Measurements from ENCODE around the gene PTPN4. TPM values are rescaled to one million over a fixed set of nuclear protein-coding genes. Genes with fewer than 3 reads are reported as not detected.

Gene PTPN4
- total and polyA plus RNA-seq, 2 donors (not counting 1 experiment from before 2014, with no cell fraction given), result 5.3 to 22.3 TPM

DNA sequence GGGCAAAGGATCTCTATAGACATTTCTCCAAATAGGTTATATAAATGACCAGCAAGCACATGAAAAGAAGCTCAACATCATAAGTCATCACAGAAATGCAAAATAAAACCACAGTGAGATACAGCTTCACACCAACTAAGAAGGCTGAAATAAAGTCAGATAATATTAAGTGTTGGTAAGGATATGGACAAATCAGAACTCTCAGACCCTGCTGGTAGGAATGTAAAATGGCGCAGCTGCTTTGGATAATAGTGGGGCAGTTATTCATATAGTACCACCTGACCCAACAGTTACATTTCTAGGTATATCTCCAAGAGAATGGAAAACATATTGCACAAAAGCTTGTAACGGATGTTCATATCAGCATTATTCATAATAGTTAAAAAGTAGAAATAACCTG lies 267.2 kb downstream of the PTPN4 start:
- Histone ChIP-seq H3K4me3 (replicated peaks in 1 of 4; ENCODE audit: control extremely low read depth in 1 of 4, insufficient read depth in 1 of 4, low read depth in 3 of 4, low read length in 4 of 4) (no peak overlapping the region), H3K27ac (ENCODE audit: insufficient read depth, low read length) (no peak overlapping the region), H3K9ac (ENCODE audit: insufficient read depth, low read length) (no peak overlapping the region), H3K79me2 (ENCODE audit: control insufficient read depth, insufficient read depth, low read length) (no peaks in the 10 kb centered on the region), H2AFZ (ENCODE audit: low read length) (no peak overlapping the region), H3K27me3 (ENCODE audit: control insufficient read depth, insufficient read depth, low read length) (no peaks in the 10 kb centered on the region), H3K9me3 (ENCODE audit: control insufficient read depth, insufficient read depth, low read depth, low read length) (no peaks in the 10 kb centered on the region), H3K4me2 (ENCODE audit: extremely low read depth, insufficient read depth, low read length) (no peak overlapping the region), H3K4me1 (ENCODE audit: control insufficient read depth, extremely low read depth, insufficient read depth, low read length) (no peaks in the 10 kb centered on the region), H4K20me1 (ENCODE audit: control insufficient read depth, extremely low read depth, insufficient read depth, low read length) (no peaks in the 10 kb centered on the region), H3K36me3 (ENCODE audit: control insufficient read depth, insufficient read depth, low read length) (no peaks in the 10 kb centered on the region)
- no peak for DNase-seq (ENCODE audit: low read depth in 2 of 2)
- no peak for TF ChIP-seq EZH2 (IDR thresholded peaks at IDR 0.05; ENCODE audit: low read length, missing control alignments)
- peak; percentile 12 to 41 for TF ChIP-seq CTCF (conservative IDR thresholded peaks at IDR 0.05 in 1 of 2, IDR thresholded peaks at IDR 0.05 in 1 of 2; ENCODE audit: low read depth in 1 of 2, low read length in 2 of 2)

- Histone ChIP-seq H3K27ac (ENCODE audit: insufficient read depth, low read length) (no peak overlapping the region), H2AFZ (ENCODE audit: low read length) (no peak overlapping the region), H4K20me1 (ENCODE audit: control insufficient read depth, extremely low read depth, insufficient read depth, low read length) (no peaks in the 10 kb centered on the region), H3K4me3 (replicated peaks in 1 of 4; ENCODE audit: control extremely low read depth in 1 of 4, insufficient read depth in 1 of 4, low read depth in 3 of 4, low read length in 4 of 4) (no peak overlapping the region), H3K9ac (ENCODE audit: insufficient read depth, low read length) (no peak overlapping the region), H3K36me3 (ENCODE audit: control insufficient read depth, insufficient read depth, low read length) (no peaks in the 10 kb centered on the region), H3K4me2 (ENCODE audit: extremely low read depth, insufficient read depth, low read length) (no peak overlapping the region), H3K79me2 (ENCODE audit: control insufficient read depth, insufficient read depth, low read length) (no peaks in the 10 kb centered on the region), H3K27me3 (ENCODE audit: control insufficient read depth, insufficient read depth, low read length) (no peaks in the 10 kb centered on the region), H3K4me1 (ENCODE audit: control insufficient read depth, extremely low read depth, insufficient read depth, low read length) (no peaks in the 10 kb centered on the region), H3K9me3 (ENCODE audit: control insufficient read depth, insufficient read depth, low read depth, low read length) (no peaks in the 10 kb centered on the region)
- DNase-seq (ENCODE audit: low read depth in 2 of 2), result no peak
- TF ChIP-seq EZH2 (IDR thresholded peaks at IDR 0.05; ENCODE audit: low read length, missing control alignments), result no peak
- TF ChIP-seq CTCF (conservative IDR thresholded peaks at IDR 0.05 in 1 of 2, IDR thresholded peaks at IDR 0.05 in 1 of 2; ENCODE audit: low read depth in 1 of 2, low read length in 2 of 2), result no peak
These were observed 269.1 kb downstream of the PTPN4 start for GRCh38 chr2:120028795-120029194.

GRCh38 chr2:120029672-120030640 lies 270.2 kb downstream of the PTPN4 start:
- H3K9me3 ChIP-seq (ENCODE audit: control insufficient read depth, insufficient read depth, low read depth, low read length), result no peaks in the 10 kb centered on the region
- no peak overlapping the region for H3K9ac ChIP-seq (ENCODE audit: insufficient read depth, low read length)
- no peaks in the 10 kb centered on the region for H3K4me1 ChIP-seq (ENCODE audit: control insufficient read depth, extremely low read depth, insufficient read depth, low read length)
- H2AFZ ChIP-seq (ENCODE audit: low read length), result no peak overlapping the region
- no peaks in the 10 kb centered on the region for H3K27me3 ChIP-seq (ENCODE audit: control insufficient read depth, insufficient read depth, low read length)
- H3K79me2 ChIP-seq (ENCODE audit: control insufficient read depth, insufficient read depth, low read length), result no peaks in the 10 kb centered on the region
- no peak overlapping the region for H3K27ac ChIP-seq (ENCODE audit: insufficient read depth, low read length)
- H3K4me3 ChIP-seq (replicated peaks in 1 of 4; ENCODE audit: control extremely low read depth in 1 of 4, insufficient read depth in 1 of 4, low read depth in 3 of 4, low read length in 4 of 4), result no peak overlapping the region
- H4K20me1 ChIP-seq (ENCODE audit: control insufficient read depth, extremely low read depth, insufficient read depth, low read length), result no peaks in the 10 kb centered on the region
- no peaks in the 10 kb centered on the region for H3K36me3 ChIP-seq (ENCODE audit: control insufficient read depth, insufficient read depth, low read length)
- no peak for DNase-seq (ENCODE audit: low read depth in 2 of 2)
- no peak overlapping the region for H3K4me2 ChIP-seq (ENCODE audit: extremely low read depth, insufficient read depth, low read length)
- no peak for TF ChIP-seq EZH2 (IDR thresholded peaks at IDR 0.05; ENCODE audit: low read length, missing control alignments)
- TF ChIP-seq CTCF (conservative IDR thresholded peaks at IDR 0.05 in 1 of 2, IDR thresholded peaks at IDR 0.05 in 1 of 2; ENCODE audit: low read depth in 1 of 2, low read length in 2 of 2), result no peak
